H7 (cell line): Measurements from ENCODE around the gene LY6G5C. TPM values are rescaled to one million over a fixed set of nuclear protein-coding genes. Genes with fewer than 3 reads are reported as not detected.
"Not testable (repeated sequence)": the region's sequence is repeated elsewhere in the genome, so short reads cannot be mapped to it uniquely, and the experiment has no call there.

Experiments
- DNase-seq: peaks from one replicate; pipeline ENCODE4 v3.0.0; 2012
- H3K27me3 ChIP-seq: 2 replicates; pipeline ENCODE4 v1.6.0; 2011; ENCODE audit warnings: mild to moderate bottlenecking, low read length; ENCODE audit not compliant: control insufficient read depth, insufficient read depth
- H3K36me3 ChIP-seq: replicated peaks from 2 replicates; pipeline ENCODE4 v1.5.1; 2011; ENCODE audit warnings: low read length; ENCODE audit not compliant: control insufficient read depth, insufficient read depth
- H3K4me3 ChIP-seq: 2 replicates; pipeline ENCODE4 v1.5.1; 2011; ENCODE audit warnings: low read depth, mild to moderate bottlenecking, control low read depth, low read length, moderate library complexity; ENCODE audit not compliant: insufficient read depth
- total RNA-seq: library from RNA; depleted of rRNA; stranded (reverse); fragments of >200 nt; shearing (Covaris generic); gene quantifications from 2 replicates; pipeline ENCODE4 v1.2.3, GENCODE V29; 2014

Gene LY6G5C
- total RNA-seq, 1 experiment from 2014 or later = 2.0 TPM

GRCh38 chr6:31720196-31720770 is 39.4 kb upstream of the LY6G5C start:
- DNase-seq = no peak
- no peaks in the 10 kb centered on the region for H3K36me3 ChIP-seq
- no peaks in the 10 kb centered on the region for H3K27me3 ChIP-seq
- no peak overlapping the region for H3K4me3 ChIP-seq

GRCh38 chr6:31719001-31719400 is 38.1 kb upstream of the LY6G5C start:
- no peaks in the 10 kb centered on the region for H3K36me3 ChIP-seq
- H3K27me3 ChIP-seq = no peaks in the 10 kb centered on the region
- no peak overlapping the region for H3K4me3 ChIP-seq
- DNase-seq = peak; percentile 38

- DNase-seq = peak; percentile 66
- Histone ChIP-seq H3K36me3 (no peaks in the 10 kb centered on the region), H3K4me3 (no peak overlapping the region), H3K27me3 (no peaks in the 10 kb centered on the region)
Observed at GRCh38 chr6:31718265-31718664, 37.4 kb upstream of the LY6G5C start.

GRCh38 chr6:31717499-31718222 is 36.8 kb upstream of the LY6G5C start:
- no peaks in the 10 kb centered on the region for H3K27me3 ChIP-seq
- no peaks in the 10 kb centered on the region for H3K36me3 ChIP-seq
- no peak overlapping the region for H3K4me3 ChIP-seq
- peak; percentile 87 for DNase-seq

GRCh38 chr6:31715022-31715958 is 34.4 kb upstream of the LY6G5C start, which contains the start of gene LY6G6D:
TSS of gene LY6G6D (plus strand) at chr6:31715348. CDS start at chr6:31715356, 8 bp downstream.
- peak; percentile 73 for DNase-seq
- H3K4me3 ChIP-seq = no peak within 1 kb of the TSS
- H3K27me3 ChIP-seq = no peaks in the 10 kb centered on the region
- H3K36me3 ChIP-seq = no peaks in the 10 kb centered on the region

GRCh38 chr6:31713991-31714684 is 33.3 kb upstream of the LY6G5C start:
- Histone ChIP-seq H3K27me3 (no peaks in the 10 kb centered on the region), H3K36me3 (no peaks in the 10 kb centered on the region), H3K4me3 (no peak overlapping the region)
- peak; percentile 83 for DNase-seq

GRCh38 chr6:31713465-31713864 is 32.6 kb upstream of the LY6G5C start:
- Histone ChIP-seq H3K36me3 (no peaks in the 10 kb centered on the region), H3K27me3 (no peaks in the 10 kb centered on the region), H3K4me3 (no peak overlapping the region)
- peak; percentile 52 for DNase-seq

GRCh38 chr6:31712296-31712695 is 31.4 kb upstream of the LY6G5C start:
- no peaks in the 10 kb centered on the region; the same call in 1 of the 2 replicates for H3K27me3 ChIP-seq
- H3K4me3 ChIP-seq = no peak overlapping the region
- DNase-seq = no peak
- H3K36me3 ChIP-seq = no peaks in the 10 kb centered on the region

GRCh38 chr6:31711233-31711632 is 30.4 kb upstream of the LY6G5C start:
- no peaks in the 10 kb centered on the region for H3K36me3 ChIP-seq
- DNase-seq = no peak
- H3K4me3 ChIP-seq = no peak overlapping the region
- H3K27me3 ChIP-seq = no peaks in the 10 kb centered on the region; the same call in 1 of the 2 replicates

GRCh38 chr6:31710523-31711219 is 29.8 kb upstream of the LY6G5C start:
- H3K36me3 ChIP-seq = no peaks in the 10 kb centered on the region
- H3K4me3 ChIP-seq = no peak overlapping the region
- no peaks in the 10 kb centered on the region; the same call in 1 of the 2 replicates for H3K27me3 ChIP-seq
- peak; percentile 60 for DNase-seq

- not testable (repeated sequence) for H3K27me3 ChIP-seq, H3K36me3 ChIP-seq, DNase-seq, H3K4me3 ChIP-seq
Observed at GRCh38 chr6:31709157-31709556, 28.3 kb upstream of the LY6G5C start.

GRCh38 chr6:31708224-31708623 is 27.4 kb upstream of the LY6G5C start:
- H3K36me3 ChIP-seq = no peaks in the 10 kb centered on the region
- H3K27me3 ChIP-seq = no peaks in the 10 kb centered on the region; the same call in 1 of the 2 replicates
- H3K4me3 ChIP-seq = no peak overlapping the region
- DNase-seq = no peak

- Histone ChIP-seq H3K4me3 (no peak overlapping the region), H3K27me3 (no peaks in the 10 kb centered on the region; the same call in 1 of the 2 replicates), H3K36me3 (no peaks in the 10 kb centered on the region)
- no peak for DNase-seq
Observed at GRCh38 chr6:31707701-31708100, 26.8 kb upstream of the LY6G5C start.
